Stimulated activated CD4-positive, alpha-beta T cell treated with anti-CD3 and anti-CD28 coated beads, Interleukin-12 subunit alpha, Interleukin-12 subunit beta, amount 100 ng/mL, for 4 hours (primary cell): ENCODE measurements around the gene KRT78.

Experiments used
- DNase-seq: peaks from one replicate; pipeline ENCODE4 v3.0.0-alpha.2; 2020

Gene KRT78

GRCh38 chr12:52821826-52822660, 26.8 kb downstream of the KRT78 start:
- DNase-seq: no peak

GRCh38 chr12:52821071-52821730, 27.6 kb downstream of the KRT78 start:
- no peak for DNase-seq

- no peak for DNase-seq
Observed at GRCh38 chr12:52820521-52820920, 28.3 kb downstream of the KRT78 start.

GRCh38 chr12:52819731-52820510, 28.9 kb downstream of the KRT78 start:
- no peak for DNase-seq

GRCh38 chr12:52818887-52819420, 29.8 kb downstream of the KRT78 start:
- DNase-seq: no peak

- DNase-seq: no peak
Observed at GRCh38 chr12:52818388-52818787, 30.4 kb downstream of the KRT78 start.

GRCh38 chr12:52817699-52818238, 31.0 kb downstream of the KRT78 start:
- DNase-seq: no peak

- no peak for DNase-seq
Observed at GRCh38 chr12:52817003-52817698, 31.6 kb downstream of the KRT78 start.

GRCh38 chr12:52815676-52816588, 32.9 kb downstream of the KRT78 start:
- no peak for DNase-seq

GRCh38 chr12:52815161-52815560, 33.6 kb downstream of the KRT78 start:
- no peak for DNase-seq

- no peak for DNase-seq
Observed at GRCh38 chr12:52814710-52815155, 34.1 kb downstream of the KRT78 start.

- DNase-seq: no peak
Observed at GRCh38 chr12:52813885-52814709, 34.7 kb downstream of the KRT78 start, which contains the start of gene KRT4. TSS of gene KRT4 (minus strand) at chr12:52814116. CDS start at chr12:52814058, 58 bp downstream.

GRCh38 chr12:52813203-52813819, 35.5 kb downstream of the KRT78 start:
- DNase-seq: no peak

- no peak for DNase-seq
Observed at GRCh38 chr12:52812749-52813148, 36.0 kb downstream of the KRT78 start.

- DNase-seq: no peak
Observed at GRCh38 chr12:52812073-52812400, 36.8 kb downstream of the KRT78 start.

- DNase-seq: no peak
Observed at GRCh38 chr12:52811191-52812072, 37.4 kb downstream of the KRT78 start.

- no peak for DNase-seq
Observed at GRCh38 chr12:52810554-52810953, 38.2 kb downstream of the KRT78 start.

- no peak for DNase-seq
Observed at GRCh38 chr12:52809166-52809565, 39.6 kb downstream of the KRT78 start.
